Lower leg skin (tissue), 3 donors: ENCODE results near the gene CRELD2.

Source experiments
- CTCF ChIP-seq, 3 donors: fragments of 450-650 bp; IDR thresholded peaks; one replicate each; pipeline ENCODE4 v1.5.1; 2016; ENCODE audit warnings: antibody characterized with exemption in 3 of 3, mild to moderate bottlenecking in 3 of 3, moderate library complexity in 2 of 3
- POLR2A ChIP-seq, 2 donors: fragments of 450-650 bp; IDR thresholded peaks; one replicate each; pipeline ENCODE4 v1.6.1; 2016 to 2017; ENCODE audit warnings: antibody characterized with exemption in 2 of 2, mild to moderate bottlenecking in 1 of 2, moderate library complexity in 1 of 2

- TF ChIP-seq CTCF (IDR thresholded peaks at IDR 0.05) = no peak
- TF ChIP-seq POLR2A (IDR thresholded peaks at IDR 0.05) = no peak
These were observed 10.6 kb upstream of the CRELD2 start for GRCh38 chr22:49907807-49908206.
